Stimulated activated CD8-positive, alpha-beta memory T cell treated with anti-CD3 and anti-CD28 coated beads, Interleukin-12 subunit alpha, Interleukin-12 subunit beta, amount 100 ng/mL, for 4 hours (primary cell): ENCODE data around the gene SLC45A1.
"Not testable (repeated sequence)": the region's sequence is repeated elsewhere in the genome, so short reads cannot be mapped to it uniquely, and the experiment has no call there.

Experiments used
- DNase-seq: peaks from one replicate; pipeline ENCODE4 v3.0.0-alpha.2; 2020; ENCODE audit warnings: low read depth

Gene SLC45A1

GRCh38 chr1:8317647-8318381, at the start of gene SLC45A1:
SLC45A1 (plus strand) TSS chr1:8318114; CDS start chr1:8324330, 6,216 bp downstream.
- DNase-seq = peak; percentile 76

DNA sequence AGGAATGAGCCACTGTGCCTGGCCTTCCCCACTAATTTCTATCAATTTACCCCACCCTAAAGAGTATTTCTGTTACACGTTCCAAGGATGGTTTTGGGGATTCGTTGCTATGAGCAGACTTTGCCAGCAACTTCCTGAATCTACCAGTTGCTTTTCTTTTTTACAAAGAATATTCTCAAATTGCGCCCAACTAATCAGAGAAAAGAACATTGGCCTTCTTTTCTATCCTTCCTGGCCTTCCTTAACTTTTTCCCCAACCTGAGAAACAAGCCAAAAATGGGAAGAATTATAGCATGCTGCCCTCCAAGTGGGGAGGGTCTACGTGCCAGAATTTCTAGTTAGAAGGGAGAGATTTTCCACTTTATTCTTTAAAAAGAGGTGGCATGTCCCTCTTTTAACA, 44.9 kb upstream of the SLC45A1 start:
- no peak for DNase-seq

DNA sequence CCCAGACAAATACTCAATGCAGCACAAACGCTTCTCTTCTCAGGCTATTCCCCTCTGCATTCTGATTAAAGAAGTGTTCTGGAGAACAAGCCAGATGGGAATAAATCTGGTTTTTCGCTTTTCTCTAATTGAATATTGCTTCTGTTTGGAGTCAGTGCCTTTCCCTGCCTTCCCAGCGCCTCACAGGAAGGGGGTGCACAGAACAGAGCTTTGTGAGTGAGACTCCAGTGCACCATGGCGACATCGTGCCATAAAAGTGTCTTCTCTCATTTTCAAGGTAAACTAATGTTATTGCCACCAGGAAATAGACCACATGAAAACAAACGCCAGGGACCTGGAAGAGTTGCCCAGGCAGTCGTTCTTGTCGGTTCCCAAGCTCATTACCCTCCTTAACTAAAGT, 43.6 kb upstream of the SLC45A1 start:
- DNase-seq = no peak

GRCh38 chr1:8276173-8276914, 41.6 kb upstream of the SLC45A1 start:
- DNase-seq = no peak

DNA sequence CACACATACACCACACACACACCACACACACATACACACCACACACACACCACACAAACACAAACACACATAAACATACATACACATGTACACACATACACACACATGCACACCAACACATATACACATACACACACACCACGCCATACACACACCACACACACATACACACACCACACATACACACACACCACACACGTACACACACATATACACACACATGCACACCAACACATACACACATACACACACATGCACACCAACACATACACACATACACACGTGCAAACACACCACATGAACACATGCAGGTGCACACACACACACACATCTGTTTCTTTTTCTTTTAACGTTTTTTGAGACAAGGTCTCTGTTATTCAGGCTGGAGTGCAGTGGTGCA, 41.0 kb upstream of the SLC45A1 start:
- no peak for DNase-seq

DNA sequence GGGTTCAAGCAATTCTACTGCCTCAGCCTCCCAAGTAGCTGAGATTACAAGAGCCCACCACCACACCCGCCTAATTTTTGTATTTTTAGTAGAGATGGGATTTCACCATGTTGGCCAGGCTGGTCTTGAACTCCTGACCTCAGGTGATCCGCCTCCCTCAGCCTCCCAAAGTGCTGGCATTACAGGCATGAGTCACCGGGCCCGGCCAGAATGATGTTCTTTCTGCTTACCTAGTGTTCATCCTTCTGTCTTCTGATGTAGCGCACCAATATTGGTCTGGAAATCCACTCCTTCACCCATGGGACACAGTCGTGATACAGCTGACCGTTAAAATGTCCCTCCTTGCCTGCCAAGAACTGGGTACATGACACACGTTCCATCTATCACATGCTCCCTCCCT, 39.2 kb upstream of the SLC45A1 start:
- DNase-seq = not testable (repeated sequence)

GRCh38 chr1:8281843-8282509, 35.9 kb upstream of the SLC45A1 start:
- DNase-seq = no peak

DNA sequence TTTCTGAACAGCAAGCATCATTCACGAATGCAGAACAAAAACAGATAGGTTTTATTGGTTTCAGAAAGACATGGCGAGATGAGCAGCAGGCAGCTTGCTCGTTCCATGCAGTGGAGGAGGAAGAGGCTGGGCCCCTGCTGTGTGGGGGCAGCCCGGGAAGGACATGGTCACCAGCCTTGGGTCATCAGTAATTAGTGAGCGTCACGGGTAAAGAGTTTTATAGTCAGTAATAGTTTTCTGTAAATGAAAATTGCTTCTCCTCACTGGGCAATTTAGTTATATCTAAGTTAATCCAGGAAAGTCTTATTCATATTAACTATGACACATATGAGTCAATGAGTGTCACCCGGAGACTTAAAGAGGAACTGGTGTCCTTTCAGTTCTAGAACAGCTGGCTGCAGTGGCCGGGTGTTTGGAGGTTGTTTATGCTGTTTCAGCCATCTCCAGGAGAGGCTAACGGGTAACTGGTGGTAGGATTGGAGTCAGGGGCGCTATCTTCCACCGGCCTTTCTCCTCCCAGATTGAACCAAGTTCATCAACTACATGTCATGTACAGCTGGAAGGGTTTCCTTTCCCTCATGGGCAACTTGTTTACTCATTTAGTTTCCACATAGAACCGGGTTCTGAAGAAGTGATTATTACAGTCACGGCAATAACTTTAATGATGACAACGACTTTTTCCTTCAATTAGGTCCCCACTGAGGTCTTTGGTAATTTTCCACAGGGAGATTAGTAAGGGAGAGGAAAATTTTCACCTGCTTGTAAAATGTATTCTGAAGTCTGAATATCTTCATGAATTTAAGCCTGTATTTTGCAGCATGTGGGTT, 34.6 kb upstream of the SLC45A1 start:
- no peak for DNase-seq

DNA sequence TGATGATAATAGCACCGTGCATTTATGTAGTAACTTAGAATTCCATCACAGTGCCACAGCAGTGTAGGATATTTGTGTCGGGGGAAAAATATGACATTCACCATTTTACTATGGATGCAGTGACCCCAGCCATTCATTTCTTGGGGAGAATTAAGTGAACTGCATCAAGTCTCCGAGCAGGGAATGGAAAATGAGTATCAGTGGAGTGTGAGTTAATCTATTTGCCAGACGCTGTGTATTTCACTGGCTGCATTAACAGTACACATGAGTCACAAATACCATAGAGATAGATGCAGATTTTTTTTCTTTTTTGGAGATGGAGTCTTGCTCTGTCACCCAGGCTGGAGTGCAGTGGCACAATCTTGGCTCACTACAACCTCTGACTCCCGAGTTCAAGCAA, 33.8 kb upstream of the SLC45A1 start:
- DNase-seq = no peak

- no peak for DNase-seq
Measured at GRCh38 chr1:8285103-8285502, 32.8 kb upstream of the SLC45A1 start.

GRCh38 chr1:8285965-8286364, 31.9 kb upstream of the SLC45A1 start:
- no peak for DNase-seq

DNA sequence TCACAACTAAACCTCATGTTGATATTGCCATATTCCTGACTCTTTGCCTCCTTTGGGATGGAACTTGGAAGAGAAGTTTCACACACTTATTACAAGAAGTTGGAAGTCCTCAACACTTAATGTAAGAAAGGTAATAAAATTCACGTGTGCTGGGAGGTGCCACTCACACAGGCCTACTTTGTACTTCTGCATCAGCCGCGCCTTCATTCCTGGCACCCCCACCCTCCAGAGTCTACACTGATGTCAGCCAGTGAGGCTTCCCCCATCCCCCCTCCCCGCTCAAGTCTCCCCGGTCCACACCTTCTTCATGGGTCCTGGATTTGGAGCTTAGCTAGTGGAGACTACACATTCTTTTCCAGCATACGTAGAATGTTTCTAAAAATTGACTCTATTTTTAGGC, 24.8 kb upstream of the SLC45A1 start:
- DNase-seq = no peak

GRCh38 chr1:8293641-8294169, 24.2 kb upstream of the SLC45A1 start:
- DNase-seq = no peak

DNA sequence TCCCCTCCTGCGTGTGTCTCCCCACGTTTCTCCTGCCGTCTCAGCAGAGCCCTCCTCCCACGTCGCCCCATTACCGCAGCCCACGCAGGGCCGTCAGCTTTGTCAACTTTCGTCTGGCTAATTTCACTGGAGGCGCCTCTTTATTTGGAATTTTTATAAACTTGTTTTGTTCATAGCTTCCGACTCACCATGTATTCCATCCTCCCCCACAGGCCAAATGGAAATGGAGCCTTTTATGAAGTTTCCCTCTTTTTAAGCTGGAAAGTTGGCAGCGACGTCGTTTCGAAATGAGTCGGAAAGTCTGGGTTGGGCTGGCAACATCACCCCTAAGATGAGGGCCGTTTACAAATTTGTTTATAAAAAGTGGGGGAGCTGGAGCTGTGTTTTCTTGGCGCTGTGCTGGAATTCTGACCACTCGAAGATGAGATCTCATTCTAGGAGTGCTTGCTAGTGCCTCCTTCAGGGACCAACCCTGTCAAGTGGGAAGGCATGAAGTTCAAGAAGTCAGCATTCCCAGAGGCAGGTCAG, 23.7 kb upstream of the SLC45A1 start:
- DNase-seq = no peak

DNA sequence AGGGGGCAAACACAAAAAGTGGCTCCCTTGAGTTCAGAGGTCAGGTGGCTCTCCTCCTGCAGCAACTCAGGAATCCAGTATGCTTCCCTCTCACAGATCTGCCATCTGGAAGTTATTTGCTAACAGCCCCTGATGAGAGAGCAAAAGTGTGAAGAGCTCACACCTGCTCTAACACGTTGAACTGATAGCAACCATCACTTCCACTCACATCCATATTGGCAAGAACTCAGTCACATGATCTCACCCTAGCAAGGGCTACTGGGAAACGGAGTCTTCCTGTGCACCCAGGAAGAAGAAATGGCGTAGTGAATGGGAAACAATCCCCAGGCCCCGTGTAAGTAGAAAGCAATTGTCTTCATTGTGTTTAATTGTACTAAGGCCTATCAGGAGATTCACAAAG, 20.7 kb upstream of the SLC45A1 start:
- no peak for DNase-seq

DNA sequence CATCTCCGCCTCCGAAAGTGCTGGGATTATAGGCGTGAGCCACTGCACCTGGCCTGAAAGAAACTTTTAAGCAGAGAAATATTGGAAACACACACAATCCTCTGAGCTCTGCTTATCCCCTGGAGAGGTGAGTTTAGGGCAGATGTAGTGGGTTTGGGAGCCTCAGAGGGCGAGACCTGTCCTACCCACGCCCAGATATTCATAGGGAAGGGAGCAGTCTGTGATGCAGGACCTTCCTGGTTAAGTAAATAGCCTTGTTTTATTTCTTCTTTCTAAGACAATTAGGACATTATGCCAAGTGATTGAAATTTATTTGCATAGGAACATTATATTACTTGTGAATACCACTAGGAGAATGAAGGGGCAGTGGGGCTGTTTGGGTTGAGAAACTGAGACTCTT, 18.0 kb upstream of the SLC45A1 start:
- DNase-seq = no peak

- no peak for DNase-seq
Measured at GRCh38 chr1:8302081-8302956, 15.6 kb upstream of the SLC45A1 start.

DNA sequence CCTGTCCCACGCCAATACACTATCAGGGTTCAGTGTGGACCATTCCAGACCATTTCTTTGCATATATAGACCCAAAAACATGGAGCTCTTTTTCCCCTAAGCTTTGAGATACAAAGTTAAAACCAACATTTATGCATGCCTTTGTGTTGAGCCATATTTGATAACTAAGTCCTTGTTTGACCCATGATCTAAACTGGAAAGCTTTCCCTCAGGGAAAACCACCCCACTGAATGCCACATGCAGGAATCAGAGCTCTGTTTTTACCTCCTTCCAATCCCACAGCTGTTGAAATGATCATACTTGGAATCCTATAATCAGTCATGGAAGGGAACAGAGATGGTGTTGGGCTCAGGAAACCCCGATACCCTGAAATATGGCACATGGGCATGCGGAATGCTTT, 14.8 kb upstream of the SLC45A1 start:
- no peak for DNase-seq

DNA sequence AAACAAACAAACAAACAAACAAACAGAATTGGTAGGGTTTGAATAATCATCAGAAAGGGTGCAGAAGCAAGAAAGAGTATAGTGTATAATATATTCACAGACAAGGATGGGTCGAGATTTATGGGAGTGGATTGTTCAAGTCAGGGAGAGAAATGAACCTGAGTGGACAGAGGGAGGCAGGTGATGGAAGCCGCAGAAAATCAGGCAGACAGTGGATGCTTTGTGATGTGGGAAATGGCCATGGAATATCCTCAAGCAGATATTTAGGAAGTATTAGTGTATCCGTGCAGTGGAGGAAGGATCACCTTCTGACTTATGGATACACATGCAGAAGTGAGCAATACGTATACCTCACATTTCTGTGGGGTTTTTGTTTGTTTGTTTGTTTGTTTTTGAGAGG, 14.0 kb upstream of the SLC45A1 start:
- no peak for DNase-seq

GRCh38 chr1:8307628-8308027, 10.3 kb upstream of the SLC45A1 start:
- no peak for DNase-seq
